C4-2B (cell line): Measurements from ENCODE around the gene SECISBP2.
"Not testable (repeated sequence)": the region's sequence is repeated elsewhere in the genome, so short reads cannot be mapped to it uniquely, and the experiment has no call there.

Experiments
- H3K27ac ChIP-seq: fragments of 450-650 bp; 2 replicates; pipeline ENCODE4 v1.5.1; 2017
- ZFX ChIP-seq: fragments of 450-650 bp; IDR thresholded peaks from 2 replicates; pipeline ENCODE4 v1.6.1; 2017
- TF ChIP-seq, protein P1 (sequence below): fragments of 450-650 bp; conservative IDR thresholded peaks from 2 replicates; pipeline ENCODE4 v1.5.1; 2017; ENCODE audit warnings: mild to moderate bottlenecking

The SECISBP2 gene

DNA sequence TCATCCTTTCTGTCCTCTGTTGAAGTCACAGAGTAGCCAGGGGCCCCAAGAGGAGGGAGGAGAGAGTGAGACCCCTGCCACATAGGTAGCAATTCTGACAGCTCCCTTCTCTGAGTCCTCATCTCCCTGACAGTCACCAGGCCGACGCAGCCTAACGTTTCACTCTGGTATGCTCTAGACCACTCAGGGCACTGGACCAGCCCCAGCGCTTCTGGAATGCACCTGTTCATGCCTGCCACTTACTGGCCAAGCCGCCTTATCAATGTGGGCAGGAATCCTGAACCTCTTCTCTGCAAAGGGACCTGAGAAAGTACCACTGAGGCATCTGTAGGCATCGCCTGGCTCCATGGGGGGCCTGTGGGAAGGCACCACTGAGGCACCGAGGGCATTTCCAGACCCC lies 50.2 kb downstream of the SECISBP2 start:
- no peak overlapping the region for H3K27ac ChIP-seq
- TF ChIP-seq, protein P1, sequence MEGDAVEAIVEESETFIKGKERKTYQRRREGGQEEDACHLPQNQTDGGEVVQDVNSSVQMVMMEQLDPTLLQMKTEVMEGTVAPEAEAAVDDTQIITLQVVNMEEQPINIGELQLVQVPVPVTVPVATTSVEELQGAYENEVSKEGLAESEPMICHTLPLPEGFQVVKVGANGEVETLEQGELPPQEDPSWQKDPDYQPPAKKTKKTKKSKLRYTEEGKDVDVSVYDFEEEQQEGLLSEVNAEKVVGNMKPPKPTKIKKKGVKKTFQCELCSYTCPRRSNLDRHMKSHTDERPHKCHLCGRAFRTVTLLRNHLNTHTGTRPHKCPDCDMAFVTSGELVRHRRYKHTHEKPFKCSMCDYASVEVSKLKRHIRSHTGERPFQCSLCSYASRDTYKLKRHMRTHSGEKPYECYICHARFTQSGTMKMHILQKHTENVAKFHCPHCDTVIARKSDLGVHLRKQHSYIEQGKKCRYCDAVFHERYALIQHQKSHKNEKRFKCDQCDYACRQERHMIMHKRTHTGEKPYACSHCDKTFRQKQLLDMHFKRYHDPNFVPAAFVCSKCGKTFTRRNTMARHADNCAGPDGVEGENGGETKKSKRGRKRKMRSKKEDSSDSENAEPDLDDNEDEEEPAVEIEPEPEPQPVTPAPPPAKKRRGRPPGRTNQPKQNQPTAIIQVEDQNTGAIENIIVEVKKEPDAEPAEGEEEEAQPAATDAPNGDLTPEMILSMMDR = no peak
- TF ChIP-seq ZFX = no peak

DNA sequence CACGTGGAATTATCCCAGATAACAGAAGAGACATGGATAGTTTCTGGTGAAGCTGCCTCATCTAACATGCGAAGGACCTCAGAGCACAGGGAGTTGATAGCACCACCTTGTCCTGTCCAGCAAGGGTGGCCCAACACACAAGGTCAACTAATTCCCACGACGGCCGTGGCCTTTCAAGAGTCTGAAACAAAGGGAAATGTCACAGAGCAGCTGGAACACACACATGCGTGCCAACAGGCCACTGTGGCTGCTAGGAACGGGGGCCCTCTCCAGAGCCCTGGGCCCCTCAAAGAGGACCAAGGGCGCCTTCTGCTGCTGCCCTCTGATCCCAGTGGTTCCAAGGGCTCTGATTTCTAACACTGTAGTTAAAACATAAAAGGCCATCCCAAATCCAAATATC lies 50.7 kb downstream of the SECISBP2 start:
- no peak for TF ChIP-seq ZFX
- H3K27ac ChIP-seq = no peak overlapping the region

DNA sequence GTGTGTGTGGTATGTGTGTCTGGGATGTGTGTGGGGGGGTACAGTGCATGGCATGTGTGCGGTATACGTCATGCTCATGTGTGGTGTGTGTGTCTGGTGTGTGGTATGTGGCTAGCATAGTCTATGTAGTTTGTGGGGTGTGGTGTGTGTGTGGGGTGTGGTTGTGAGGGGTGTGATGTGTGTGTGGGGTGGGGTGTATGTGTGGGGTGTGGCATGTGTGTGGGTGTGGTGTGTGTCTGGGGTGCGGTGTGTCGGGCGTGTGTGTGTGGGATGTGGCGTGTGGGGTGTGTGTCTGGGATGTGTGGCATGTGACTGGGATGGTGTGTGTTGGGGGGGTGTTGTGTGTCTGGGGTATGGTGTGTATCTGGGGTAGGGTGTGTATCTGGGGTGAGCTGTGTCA lies 52.3 kb downstream of the SECISBP2 start:
- TF ChIP-seq, protein P1 = no peak
- TF ChIP-seq ZFX = no peak
- no peak overlapping the region for H3K27ac ChIP-seq

DNA sequence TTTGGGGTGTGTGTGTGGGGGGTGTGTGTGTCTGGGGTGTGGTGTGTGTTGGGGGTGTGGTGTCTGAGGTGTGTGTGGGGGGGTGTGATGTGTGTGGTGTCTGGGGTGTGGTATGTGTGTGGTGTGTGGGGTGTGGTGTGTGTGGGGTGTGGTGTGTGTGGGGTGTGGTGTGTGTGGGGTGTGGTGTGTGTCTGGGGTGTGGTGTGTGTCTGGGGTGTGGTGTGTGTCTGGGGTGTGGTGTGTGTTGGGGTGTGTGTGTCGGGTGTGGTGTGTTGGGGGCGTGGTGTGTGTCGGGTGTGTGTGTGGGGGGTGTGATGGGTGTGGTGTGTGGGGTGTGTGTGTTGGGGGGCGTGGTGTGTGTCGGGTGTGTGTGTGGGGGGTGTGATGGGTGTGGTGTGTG lies 53.5 kb downstream of the SECISBP2 start:
- H3K27ac ChIP-seq = not testable (repeated sequence)

DNA sequence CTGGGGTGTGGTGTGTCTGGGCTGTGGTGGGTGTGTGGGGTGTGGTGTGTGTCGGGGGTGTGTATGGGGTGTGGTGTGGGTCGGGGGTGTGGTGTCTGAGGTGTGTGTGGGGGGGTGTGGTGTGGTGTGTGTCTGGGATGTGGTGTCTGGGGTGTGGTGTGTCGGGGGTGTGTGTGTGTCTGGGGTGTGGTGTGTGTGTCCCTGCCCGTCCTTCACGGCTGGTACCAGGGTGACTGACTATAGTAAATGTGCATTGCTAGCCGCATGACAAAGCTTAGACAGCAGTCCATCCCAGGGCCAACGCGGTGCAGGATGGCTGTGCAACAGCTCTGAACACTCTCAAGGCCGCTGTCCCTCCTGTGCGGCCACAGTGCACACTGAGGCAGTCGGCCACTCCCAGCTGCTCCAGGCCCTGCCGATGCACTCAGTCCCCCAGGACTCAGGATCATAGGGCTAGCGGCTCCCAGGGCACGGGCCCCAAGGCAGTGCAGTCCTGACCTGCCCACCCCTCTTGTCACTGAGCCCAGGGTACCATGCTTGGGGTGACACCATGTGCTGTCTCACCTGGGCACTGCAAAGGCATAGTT lies 54.0 kb downstream of the SECISBP2 start:
- no peak overlapping the region for H3K27ac ChIP-seq
- no peak for TF ChIP-seq ZFX
- TF ChIP-seq, protein P1 = no peak

DNA sequence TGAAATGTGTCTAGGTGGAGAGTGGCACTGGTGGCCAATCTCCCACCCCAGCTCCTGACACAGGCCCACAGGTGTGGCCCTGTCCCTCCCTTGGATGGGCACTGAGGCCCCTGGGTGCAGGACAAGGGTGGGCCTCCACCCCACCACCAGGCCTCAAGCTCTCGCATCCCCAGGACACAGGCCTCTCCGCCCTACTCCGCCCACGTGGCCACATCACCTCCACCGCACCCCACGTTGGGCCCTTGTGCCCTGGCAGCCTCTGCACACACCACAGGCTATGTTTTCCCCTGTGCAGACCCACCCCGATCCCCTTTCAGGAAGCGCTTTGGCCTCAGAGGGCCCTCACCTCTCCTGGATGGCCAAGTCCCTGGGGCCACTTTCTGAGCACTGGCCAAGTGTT lies 54.7 kb downstream of the SECISBP2 start:
- no peak overlapping the region for H3K27ac ChIP-seq
- TF ChIP-seq, protein P1 = no peak
- no peak for TF ChIP-seq ZFX

DNA sequence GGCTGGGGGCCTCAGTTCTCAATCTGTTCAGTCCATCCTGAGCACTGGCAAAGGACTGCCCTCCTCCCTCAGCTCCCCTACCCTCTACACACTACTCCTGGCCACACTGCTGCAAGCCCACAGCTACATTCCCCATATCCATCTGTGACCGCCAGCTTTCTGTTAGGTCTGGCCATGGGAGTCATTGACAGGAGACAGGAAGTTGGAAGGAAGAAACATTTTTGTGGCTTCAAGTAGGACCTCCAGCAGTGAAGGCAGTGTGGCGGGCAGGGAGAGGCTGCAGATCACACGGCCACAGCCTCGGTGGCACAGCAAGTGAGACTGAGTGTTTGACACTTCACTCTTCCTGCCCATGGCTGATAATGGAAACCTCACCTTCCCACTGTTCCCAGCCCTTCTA lies 55.9 kb downstream of the SECISBP2 start:
- H3K27ac ChIP-seq = no peak overlapping the region
- no peak for TF ChIP-seq ZFX
- TF ChIP-seq, protein P1 = no peak

DNA sequence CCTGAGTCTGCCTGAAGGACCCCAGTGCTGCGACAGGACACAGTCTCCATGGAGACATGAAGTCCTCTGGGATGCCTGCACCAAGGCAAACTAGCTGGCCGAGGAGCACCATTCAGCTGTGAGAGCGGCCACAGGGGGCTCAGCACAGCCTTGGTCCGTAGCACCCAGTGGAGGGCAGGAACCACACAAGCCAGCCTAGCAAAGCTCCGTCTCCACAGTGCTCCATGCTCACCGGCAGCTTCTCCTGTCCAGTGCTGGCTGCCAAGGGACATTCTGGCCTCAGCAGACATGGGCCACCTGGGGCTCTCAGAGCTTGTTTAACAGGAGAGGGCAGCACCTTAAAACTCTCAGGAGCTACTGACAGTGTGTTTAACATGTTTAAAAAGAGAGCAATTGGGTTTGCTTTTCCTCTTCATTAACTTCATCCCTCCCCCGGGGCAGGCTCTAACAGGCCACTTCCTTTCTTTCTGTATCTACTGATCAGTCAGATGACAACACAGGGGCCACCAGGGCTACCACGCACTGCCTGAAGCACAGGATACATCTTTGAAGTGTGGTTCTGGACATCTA lies 57.0 kb downstream of the SECISBP2 start:
- TF ChIP-seq, protein P1 = no peak
- no peak for TF ChIP-seq ZFX
- H3K27ac ChIP-seq = no peak overlapping the region
